ENCODE data around the gene TSHZ2.

- TF ChIP-seq, protein P1, sequence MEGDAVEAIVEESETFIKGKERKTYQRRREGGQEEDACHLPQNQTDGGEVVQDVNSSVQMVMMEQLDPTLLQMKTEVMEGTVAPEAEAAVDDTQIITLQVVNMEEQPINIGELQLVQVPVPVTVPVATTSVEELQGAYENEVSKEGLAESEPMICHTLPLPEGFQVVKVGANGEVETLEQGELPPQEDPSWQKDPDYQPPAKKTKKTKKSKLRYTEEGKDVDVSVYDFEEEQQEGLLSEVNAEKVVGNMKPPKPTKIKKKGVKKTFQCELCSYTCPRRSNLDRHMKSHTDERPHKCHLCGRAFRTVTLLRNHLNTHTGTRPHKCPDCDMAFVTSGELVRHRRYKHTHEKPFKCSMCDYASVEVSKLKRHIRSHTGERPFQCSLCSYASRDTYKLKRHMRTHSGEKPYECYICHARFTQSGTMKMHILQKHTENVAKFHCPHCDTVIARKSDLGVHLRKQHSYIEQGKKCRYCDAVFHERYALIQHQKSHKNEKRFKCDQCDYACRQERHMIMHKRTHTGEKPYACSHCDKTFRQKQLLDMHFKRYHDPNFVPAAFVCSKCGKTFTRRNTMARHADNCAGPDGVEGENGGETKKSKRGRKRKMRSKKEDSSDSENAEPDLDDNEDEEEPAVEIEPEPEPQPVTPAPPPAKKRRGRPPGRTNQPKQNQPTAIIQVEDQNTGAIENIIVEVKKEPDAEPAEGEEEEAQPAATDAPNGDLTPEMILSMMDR (IDR thresholded peaks at IDR 0.05; ENCODE audit: low read depth, low read length), result no peak
- TF ChIP-seq EZH2phosphoT487 (IDR thresholded peaks at IDR 0.05; ENCODE audit: low read depth), result no peak
Measured at GRCh38 chr20:53084408-53084997, 112.3 kb downstream of the TSHZ2 start.
